T-cell (primary cell): ENCODE data around the gene SLFN5. TPM values are rescaled to one million over a fixed set of nuclear protein-coding genes. Genes with fewer than 3 reads are reported as not detected.

Source experiments
- ATAC-seq, 4 experiments: fragments of 200-7000 bp in 3 of 4; fragments of 150-1000 bp in 1 of 4; cut with Tn5 transposase; replicated peaks in 1 of 4; 1 replicate in 3 of 4; 2 replicates in 1 of 4; pipeline ENCODE4 v1.10.0; 2021; ENCODE audit warnings: moderate library complexity in 3 of 4, mild to moderate bottlenecking in 2 of 4, moderate number of reproducible peaks in 1 of 4
- CTCF ChIA-PET, 2 donors: fragments of 300-600 bp; sonication (Branson Sonifier 250); formaldehyde crosslinking; loops; one replicate each; lab custom pipeline; 2022; ENCODE audit warnings: antibody characterized with exemption in 2 of 2; lab: Charles Lee
- POLR2A ChIA-PET, 2 donors: fragments of 300-600 bp; sonication (Branson Sonifier 250); formaldehyde crosslinking; loops; one replicate each; lab custom pipeline; 2022; ENCODE audit warnings: antibody characterized with exemption in 2 of 2; lab: Charles Lee
- DNase-seq, 35 experiments: peaks; one replicate each; pipeline versions ENCODE4 v3.0.0 to v3.0.0-alpha.2; 2013 to 2023
- H3K27ac ChIP-seq: one replicate; pipeline ENCODE4 v1.5.1; 2013; ENCODE audit warnings: low read length
- H3K27me3 ChIP-seq, 2 experiments: replicated peaks in 1 of 2; 1 replicate in 1 of 2; 2 replicates in 1 of 2; pipeline versions ENCODE4 v1.6.1 to v1.7.0; 2013; ENCODE audit warnings: low read length in 1 of 2, mixed read lengths in 1 of 2; ENCODE audit not compliant: control insufficient read depth in 2 of 2, insufficient read depth in 2 of 2; ENCODE audit errors: extremely low read depth in 1 of 2
- H3K36me3 ChIP-seq, 2 donors: 1 replicate in 1 of 2; 2 replicates in 1 of 2; pipeline versions ENCODE4 v1.6.1 to v1.7.0; 2013; ENCODE audit warnings: low read length in 1 of 2; ENCODE audit not compliant: control insufficient read depth in 2 of 2, insufficient read depth in 1 of 2; ENCODE audit errors: extremely low read depth in 1 of 2
- H3K4me1 ChIP-seq, 2 experiments: 1 replicate in 1 of 2; 2 replicates in 1 of 2; pipeline versions ENCODE4 v1.6.1 to v1.7.0; 2013; ENCODE audit warnings: low read length in 2 of 2, mixed read lengths in 1 of 2; ENCODE audit not compliant: insufficient read depth in 2 of 2, control insufficient read depth in 1 of 2; ENCODE audit errors: extremely low read depth in 1 of 2
- H3K4me3 ChIP-seq, 2 donors: 1 replicate in 1 of 2; 2 replicates in 1 of 2; pipeline versions ENCODE4 v1.5.1 to v1.7.0; 2013; ENCODE audit warnings: mild to moderate bottlenecking in 2 of 2, low read length in 1 of 2, moderate library complexity in 1 of 2; ENCODE audit not compliant: control insufficient read depth in 1 of 2; ENCODE audit errors: extremely low read depth in 1 of 2
- H3K9me3 ChIP-seq: 2 replicates; pipeline ENCODE4 v1.7.0; 2013
- H3K27ac Mint-ChIP-seq, 2 donors: one replicate each; pipeline ENCODE4 v1.8.0; 2020 to 2021; ENCODE audit warnings: mild to moderate bottlenecking in 2 of 2, mixed read lengths in 2 of 2
- H3K27me3 Mint-ChIP-seq, 2 donors: one replicate each; pipeline ENCODE4 v1.8.0; 2021 to 2022; ENCODE audit warnings: mixed read lengths in 2 of 2
- H3K36me3 Mint-ChIP-seq: one replicate; pipeline ENCODE4 v1.8.0; 2021; ENCODE audit warnings: mixed read lengths
- H3K4me1 Mint-ChIP-seq, 3 donors: one replicate each; pipeline ENCODE4 v1.8.0; 2020 to 2022; ENCODE audit warnings: mixed read lengths in 3 of 3, mild to moderate bottlenecking in 1 of 3
- H3K4me3 Mint-ChIP-seq, 3 donors: one replicate each; pipeline ENCODE4 v1.8.0; 2020 to 2022; ENCODE audit warnings: mild to moderate bottlenecking in 3 of 3, mixed read lengths in 3 of 3, moderate library complexity in 3 of 3
- H3K9me3 Mint-ChIP-seq, 3 donors: one replicate each; pipeline ENCODE4 v1.8.0; 2020 to 2022; ENCODE audit warnings: mixed read lengths in 3 of 3
- WGBS: methylation state at CpG from one replicate; pipeline ENCODE4 v1.1.5; 2013; ENCODE audit warnings: missing lambda C conversion rate; ENCODE audit not compliant: insufficient coverage; 5-methylcytosine and 5-hydroxymethylcytosine counted together
- total RNA-seq, 35 experiments: library from RNA in 6 of 35; stranded (reverse) in 6 of 35; fragments of 120-200 nt in 1 of 35; gene quantifications; one replicate each; pipeline versions ENCODE4 v1.2.1 to v1.2.4 and lab custom pipeline; 2013 to 2026

SLFN5 gene
- total RNA-seq, 5 donors from 2014 or later (not counting 1 experiment from before 2014, with no cell fraction given): 132 to 195 (median 164) TPM

- peak in 24 of 35 experiments; percentile 6 to 61 (median 22) for DNase-seq
Measured at GRCh38 chr17:35286120-35286781, 43.4 kb downstream of the SLFN5 start.

GRCh38 chr17:35287286-35287811 lies 44.5 kb downstream of the SLFN5 start:
- Mint-ChIP-seq H3K36me3 (no peaks in the 10 kb centered on the region), H3K4me3 (no peak overlapping the region), H3K27ac (peak overlapping the region in 1 of 2 donors; percentile 34), H3K27me3 (no peaks in the 10 kb centered on the region), H3K9me3 (no peaks in the 10 kb centered on the region), H3K4me1 (peaks cover 47 to 56% (median 53%) of the 10 kb centered on the region in 3 donors)
- CTCF ChIA-PET: no interaction called here
- no peak for DNase-seq
- no peak for ATAC-seq
- Histone ChIP-seq H3K36me3 (no peaks in the 10 kb centered on the region), H3K27ac (no peak overlapping the region), H3K4me3 (no peak overlapping the region), H3K4me1 (peaks cover 5 to 11% of the 10 kb centered on the region in 2 experiments), H3K9me3 (no peaks in the 10 kb centered on the region), H3K27me3 (no peaks in the 10 kb centered on the region)
- POLR2A ChIA-PET: no interaction called here
- no CpG with 5 or more reads among the region's 1 CpG for WGBS

More at GRCh38 chr17:35286120-35286781, 43.4 kb downstream of the SLFN5 start:
- ChIA-PET POLR2A (no interaction called here), CTCF (interaction anchor here in 1 of 2 donors (1.0 kb wide), 1 partner anchor 27 kb away, joined by 6 read pairs; no protein-coding TSS in a partner anchor)
- peak overlapping the region; percentile 86 to 89 for H3K27ac Mint-ChIP-seq
- no peaks in the 10 kb centered on the region for H3K27me3 Mint-ChIP-seq
- Histone ChIP-seq H3K4me3 (no peak overlapping the region), H3K27me3 (no peaks in the 10 kb centered on the region), H3K27ac (peak overlapping the region; percentile 60), H3K36me3 (no peaks in the 10 kb centered on the region), H3K9me3 (no peaks in the 10 kb centered on the region), H3K4me1 (peaks cover 5 to 11% of the 10 kb centered on the region in 2 experiments)
- H3K4me3 Mint-ChIP-seq: peak overlapping the region in 2 of 3 donors; percentile 14 to 65
- ATAC-seq: peak; percentile 85 to 99 (median 89)
- H3K9me3 Mint-ChIP-seq: peaks cover 0 to 4% (median 0%) of the 10 kb centered on the region in 3 donors
- H3K4me1 Mint-ChIP-seq: peaks cover 47 to 56% (median 53%) of the 10 kb centered on the region in 3 donors
- H3K36me3 Mint-ChIP-seq: no peaks in the 10 kb centered on the region
- no CpG with 5 or more reads among the region's 2 CpGs for WGBS

GRCh38 chr17:35289222-35289621 lies 46.4 kb downstream of the SLFN5 start:
- ATAC-seq: peak in 2 of 4 experiments; percentile 22 to 26
- Mint-ChIP-seq H3K27ac (peak overlapping the region; percentile 90), H3K9me3 (no peaks in the 10 kb centered on the region), H3K36me3 (no peaks in the 10 kb centered on the region), H3K4me3 (peak overlapping the region; percentile 55 to 75 (median 62)), H3K27me3 (no peaks in the 10 kb centered on the region), H3K4me1 (peaks cover 47 to 56% (median 53%) of the 10 kb centered on the region in 3 donors)
- ChIA-PET POLR2A (no interaction called here), CTCF (interaction anchor here in 1 of 2 donors (1.3 kb wide), 1 partner anchor 24 kb away, joined by 6 read pairs; no protein-coding TSS in a partner anchor)
- Histone ChIP-seq H3K4me1 (peaks cover 5 to 11% of the 10 kb centered on the region in 2 experiments), H3K4me3 (no peak overlapping the region), H3K27me3 (no peaks in the 10 kb centered on the region), H3K9me3 (no peaks in the 10 kb centered on the region), H3K27ac (peak overlapping the region; percentile 32), H3K36me3 (no peaks in the 10 kb centered on the region)
- no CpG with 5 or more reads among the region's 1 CpG for WGBS
- DNase-seq: peak in 1 of 35 experiments; percentile 34

GRCh38 chr17:35291802-35292201 lies 48.9 kb downstream of the SLFN5 start:
- no peak for ATAC-seq
- H3K27ac Mint-ChIP-seq: no peak overlapping the region
- Histone ChIP-seq H3K4me3 (no peak overlapping the region), H3K36me3 (no peaks in the 10 kb centered on the region), H3K27me3 (no peaks in the 10 kb centered on the region), H3K27ac (no peak overlapping the region), H3K4me1 (no peaks in the 10 kb centered on the region), H3K9me3 (no peaks in the 10 kb centered on the region)
- no CpG with 5 or more reads among the region's 1 CpG for WGBS
- DNase-seq: no peak
- ChIA-PET CTCF (no interaction called here), POLR2A (interaction anchor here in 1 of 2 donors (0.6 kb wide), 1 partner anchor 124 kb away, joined by 3 read pairs; no protein-coding TSS in a partner anchor)
- H3K36me3 Mint-ChIP-seq: peaks cover 6% of the 10 kb centered on the region
- peaks cover 0 to 6% (median 4%) of the 10 kb centered on the region in 3 donors for H3K9me3 Mint-ChIP-seq
- H3K4me3 Mint-ChIP-seq: no peak overlapping the region
- no peaks in the 10 kb centered on the region for H3K27me3 Mint-ChIP-seq
- peaks cover 28 to 32% (median 30%) of the 10 kb centered on the region in 3 donors for H3K4me1 Mint-ChIP-seq

GRCh38 chr17:35293151-35293847 lies 50.4 kb downstream of the SLFN5 start:
- no peaks in the 10 kb centered on the region for H3K36me3 ChIP-seq
- DNase-seq (no peak), ATAC-seq (no peak)
- no peak overlapping the region for H3K27ac Mint-ChIP-seq
- no peak overlapping the region for H3K27ac ChIP-seq
- H3K27me3 ChIP-seq: no peaks in the 10 kb centered on the region
- no peaks in the 10 kb centered on the region for H3K27me3 Mint-ChIP-seq
- no peaks in the 10 kb centered on the region for H3K4me1 ChIP-seq
- peaks cover 6% of the 10 kb centered on the region for H3K36me3 Mint-ChIP-seq
- CTCF ChIA-PET: no interaction called here
- H3K4me3 Mint-ChIP-seq: no peak overlapping the region
- no peak overlapping the region for H3K4me3 ChIP-seq
- no CpG with 5 or more reads among the region's 1 CpG for WGBS
- peaks cover 19 to 24% (median 20%) of the 10 kb centered on the region in 3 donors for H3K4me1 Mint-ChIP-seq
- no peaks in the 10 kb centered on the region for H3K9me3 ChIP-seq
- H3K9me3 Mint-ChIP-seq: peaks cover 0 to 6% (median 4%) of the 10 kb centered on the region in 3 donors
- POLR2A ChIA-PET: interaction anchor here in 1 of 2 donors (0.5 to 0.6 kb wide), 2 partner anchors 52 to 76 kb away, joined by 3 read pairs; no protein-coding TSS in a partner anchor

- no peak for ATAC-seq
- Histone ChIP-seq H3K9me3 (no peaks in the 10 kb centered on the region), H3K27ac (no peak overlapping the region), H3K36me3 (no peaks in the 10 kb centered on the region), H3K4me1 (no peaks in the 10 kb centered on the region), H3K27me3 (no peaks in the 10 kb centered on the region), H3K4me3 (no peak overlapping the region)
- no peak overlapping the region for H3K4me3 Mint-ChIP-seq
- peaks cover 0 to 6% (median 4%) of the 10 kb centered on the region in 3 donors for H3K9me3 Mint-ChIP-seq
- peaks cover 10 to 22% (median 11%) of the 10 kb centered on the region in 3 donors for H3K4me1 Mint-ChIP-seq
- ChIA-PET CTCF (no interaction called here), POLR2A (no interaction called here)
- no peak for DNase-seq
- no peak overlapping the region for H3K27ac Mint-ChIP-seq
- H3K36me3 Mint-ChIP-seq: peaks cover 6% of the 10 kb centered on the region
- WGBS: 100% methylated on average over 1 of the region's 1 CpG
- no peaks in the 10 kb centered on the region for H3K27me3 Mint-ChIP-seq
Measured at GRCh38 chr17:35294756-35295155, 51.9 kb downstream of the SLFN5 start.
